Liver (tissue), 9 donors: Measurements from ENCODE around the gene AKR1C3. TPM values are rescaled to one million over a fixed set of nuclear protein-coding genes. Genes with fewer than 3 reads are reported as not detected.

Experiments used
- DNase-seq: peaks from one replicate; pipeline ENCODE4 v3.0.0-alpha.2; 2017; ENCODE audit warnings: low spot score
- H3K27ac ChIP-seq, 2 donors: one replicate each; pipeline ENCODE4 v1.7.0; 2013; ENCODE audit warnings: inconsistent platforms in 2 of 2, low read length in 2 of 2, control low read depth in 1 of 2, low read depth in 1 of 2, mild to moderate bottlenecking in 1 of 2
- H3K27me3 ChIP-seq, 4 donors: one replicate each; pipeline versions ENCODE4 v1.6.1 to v1.7.0; 2013; ENCODE audit warnings: low read length in 3 of 4, inconsistent platforms in 1 of 4, mild to moderate bottlenecking in 1 of 4, moderate library complexity in 1 of 4; ENCODE audit not compliant: control insufficient read depth in 4 of 4, insufficient read depth in 4 of 4
- H3K36me3 ChIP-seq, 4 donors: one replicate each; pipeline versions ENCODE4 v1.6.1 to v1.7.0; 2013; ENCODE audit warnings: low read length in 3 of 4, mild to moderate bottlenecking in 3 of 4, low read depth in 1 of 4, moderate library complexity in 1 of 4; ENCODE audit not compliant: control insufficient read depth in 4 of 4, insufficient read depth in 3 of 4
- H3K4me1 ChIP-seq, 4 donors: one replicate each; pipeline versions ENCODE4 v1.6.1 to v1.7.0; 2013; ENCODE audit warnings: low read length in 3 of 4, mild to moderate bottlenecking in 3 of 4, moderate library complexity in 1 of 4; ENCODE audit not compliant: control insufficient read depth in 4 of 4, insufficient read depth in 4 of 4
- H3K4me3 ChIP-seq, 3 donors: one replicate each; pipeline versions ENCODE4 v1.6.1 to v1.7.0; 2013; ENCODE audit warnings: low read length in 3 of 3, control low read depth in 1 of 3, low read depth in 1 of 3, mild to moderate bottlenecking in 1 of 3
- H3K9ac ChIP-seq, 2 donors: one replicate each; pipeline ENCODE4 v1.7.0; 2013; ENCODE audit warnings: low read length in 2 of 2, mild to moderate bottlenecking in 2 of 2, moderate library complexity in 2 of 2, control low read depth in 1 of 2, low read depth in 1 of 2
- H3K9me3 ChIP-seq, 4 donors: one replicate each; pipeline versions ENCODE4 v1.6.1 to v1.7.0; 2013; ENCODE audit warnings: low read length in 3 of 4; ENCODE audit not compliant: control insufficient read depth in 4 of 4
- EGR1 ChIP-seq, 2 donors: IDR thresholded peaks; 2 replicates each; pipeline ENCODE4 v1.6.1; 2016 to 2018; ENCODE audit warnings: antibody characterized with exemption in 2 of 2, low read depth in 2 of 2
- FOXA1 ChIP-seq: IDR thresholded peaks from 2 replicates; pipeline ENCODE4 v1.6.1; 2016; ENCODE audit warnings: antibody characterized with exemption
- FOXA2 ChIP-seq: IDR thresholded peaks from 2 replicates; pipeline ENCODE4 v1.6.1; 2016; ENCODE audit warnings: antibody characterized with exemption
- GABPA ChIP-seq, 2 donors: IDR thresholded peaks in 1 of 2; conservative IDR thresholded peaks in 1 of 2; 2 replicates each; pipeline ENCODE4 v1.6.1; 2016; ENCODE audit warnings: antibody characterized with exemption in 2 of 2, mild to moderate bottlenecking in 1 of 2, moderate library complexity in 1 of 2
- HNF4A ChIP-seq, 2 donors: conservative IDR thresholded peaks; 2 replicates each; pipeline ENCODE4 v1.6.1; 2016; ENCODE audit warnings: antibody characterized with exemption in 2 of 2, mild to moderate bottlenecking in 2 of 2
- HNF4G ChIP-seq: IDR thresholded peaks from 2 replicates; pipeline ENCODE4 v1.6.1; 2016; ENCODE audit warnings: antibody characterized with exemption
- JUND ChIP-seq, 2 donors: IDR thresholded peaks; 2 replicates each; pipeline ENCODE4 v1.6.1; 2016; ENCODE audit warnings: antibody characterized with exemption in 2 of 2
- NR2F2 ChIP-seq: IDR thresholded peaks from 2 replicates; pipeline ENCODE4 v1.6.1; 2016; ENCODE audit warnings: antibody characterized with exemption
- RAD21 ChIP-seq, 2 donors: IDR thresholded peaks; 2 replicates each; pipeline ENCODE4 v1.6.1; 2016; ENCODE audit warnings: antibody characterized with exemption in 2 of 2, mild to moderate bottlenecking in 2 of 2
- RXRA ChIP-seq, 2 donors: IDR thresholded peaks; 2 replicates each; pipeline ENCODE4 v1.6.1; 2017 to 2018; ENCODE audit warnings: antibody characterized with exemption in 2 of 2, mild to moderate bottlenecking in 1 of 2
- SP1 ChIP-seq: IDR thresholded peaks from 2 replicates; pipeline ENCODE4 v1.6.1; 2018; ENCODE audit warnings: antibody characterized with exemption, mild to moderate bottlenecking
- TAF1 ChIP-seq: conservative IDR thresholded peaks from 2 replicates; pipeline ENCODE4 v1.6.1; 2016; ENCODE audit warnings: antibody characterized with exemption, mild to moderate bottlenecking
- YY1 ChIP-seq: IDR thresholded peaks from 2 replicates; pipeline ENCODE4 v1.6.1; 2016; ENCODE audit warnings: antibody characterized with exemption, mild to moderate bottlenecking
- WGBS: extraction: QIAGEN DNeasy Blood & Tissue Kit; methylation state at CpG from one replicate; pipeline ENCODE4 v1.1.7; 2013; 5-methylcytosine and 5-hydroxymethylcytosine counted together
- polyA plus RNA-seq, 2 donors: library from polyadenylated mRNA; stranded (reverse) in 1 of 2; unstranded in 1 of 2; fragments of 200-250 nt in 1 of 2; fragments of >200 nt in 1 of 2; fragmentation: Nextera tagmentation in 1 of 2; extraction: Ambion mirVana in 1 of 2; gene quantifications; one replicate each; pipeline versions ENCODE4 v1.2.1 to v1.2.3, GENCODE V29; 2013 to 2015
- total RNA-seq, 2 donors: library from RNA; depleted of rRNA; stranded (reverse); fragments of >200 nt; gene quantifications; one replicate each; pipeline ENCODE4 v1.2.3, GENCODE V29; 2014
- TF ChIP-seq, protein P1 (sequence below): IDR thresholded peaks from 2 replicates; pipeline ENCODE4 v1.6.1; 2016; ENCODE audit warnings: antibody characterized with exemption
- TF ChIP-seq, protein P2 (sequence below): IDR thresholded peaks from 2 replicates; pipeline ENCODE4 v1.6.1; 2016; ENCODE audit warnings: antibody characterized with exemption
- TF ChIP-seq, protein P3 (sequence below): fragments of 150-350 bp; IDR thresholded peaks from 2 replicates; pipeline ENCODE4 v1.5.1; 2017; ENCODE audit warnings: improper control_type of control experiment, low read depth, low read length; ENCODE audit not compliant: missing input control
- TF ChIP-seq, protein P4 (sequence below): IDR thresholded peaks from 2 replicates; pipeline ENCODE4 v1.6.1; 2016; ENCODE audit warnings: antibody characterized with exemption, mild to moderate bottlenecking
- TF ChIP-seq, protein P5 (sequence below): IDR thresholded peaks from 2 replicates; pipeline ENCODE4 v1.6.1; 2016; ENCODE audit warnings: antibody characterized with exemption
- donor health status: healthy.
- donor health status: healthy.
- donor health status: healthy.
- donor health status: healthy.
- donor health status: healthy.

AKR1C3 gene
- total and polyA plus RNA-seq, 4 donors = 65.8 to 292 (median 174) TPM

DNA sequence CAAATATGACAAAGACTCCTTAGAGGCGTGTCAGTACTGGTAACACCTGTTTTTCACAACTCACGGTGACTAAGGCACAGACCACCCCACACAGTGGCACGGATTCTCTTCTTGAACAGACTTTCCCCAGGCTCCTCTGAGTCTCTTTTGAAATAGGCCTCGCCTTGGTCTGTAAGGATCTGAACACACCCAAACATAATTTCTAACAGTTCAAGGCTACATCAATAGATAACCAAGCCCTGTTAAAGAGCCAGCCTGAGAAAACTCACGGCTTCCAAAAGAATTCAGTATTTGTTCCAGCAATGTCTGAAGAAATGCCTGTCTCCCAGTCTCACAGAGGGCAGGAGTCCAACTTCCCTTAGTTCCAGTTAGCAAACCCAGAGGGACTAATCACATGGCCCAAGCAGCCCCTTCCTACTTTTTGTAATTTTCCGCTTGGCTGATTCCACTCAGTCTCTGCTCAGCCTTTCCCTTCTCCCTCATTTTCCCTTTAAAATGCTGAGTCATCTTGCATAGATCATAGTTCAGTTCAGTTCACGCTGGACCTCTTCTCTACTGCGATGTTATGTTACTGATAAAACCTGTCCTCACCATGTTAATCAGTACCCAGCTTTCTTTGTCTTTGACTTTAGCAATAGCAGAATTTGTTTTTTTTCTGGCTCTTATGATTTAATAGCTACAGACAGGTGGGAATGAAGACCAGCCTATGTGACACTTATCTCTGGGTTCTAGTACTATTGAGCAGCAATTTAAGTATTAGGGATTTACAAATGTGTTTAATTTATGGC, 22.6 kb upstream of the AKR1C3 start:
- Histone ChIP-seq H3K36me3 (no peaks in the 10 kb centered on the region), H3K27me3 (no peaks in the 10 kb centered on the region), H3K4me3 (peak overlapping the region in 2 of 3 donors; percentile 22 to 32), H3K27ac (peak overlapping the region; percentile 87 to 93), H3K9ac (peak overlapping the region; percentile 22 to 88), H3K4me1 (peaks cover 5 to 34% (median 22%) of the 10 kb centered on the region in 4 donors), H3K9me3 (no peaks in the 10 kb centered on the region)
- WGBS = 20% methylated on average over 8 of the region's 8 CpGs
- TF ChIP-seq RAD21 (IDR thresholded peaks at IDR 0.05) (peak; percentile 60 to 66), GABPA (IDR thresholded peaks at IDR 0.05 in 1 of 2, conservative IDR thresholded peaks at IDR 0.05 in 1 of 2) (no peak), FOXA1 (peak; percentile 35), HNF4G (peak; percentile 75), YY1 (peak; percentile 85), RXRA (IDR thresholded peaks at IDR 0.05) (peak; percentile 97 to 98), EGR1 (IDR thresholded peaks at IDR 0.05; ENCODE audit: low read depth in 2 of 2) (peak in 1 of 2 donors; percentile 77), NR2F2 (peak; percentile 85), TAF1 (peak; percentile 27), FOXA2 (peak; percentile 6), HNF4A (conservative IDR thresholded peaks at IDR 0.05) (peak; percentile 89 to 93), SP1 (peak; percentile 98), JUND (IDR thresholded peaks at IDR 0.05) (peak; percentile 90 to 96)
- TF ChIP-seq, protein P1, sequence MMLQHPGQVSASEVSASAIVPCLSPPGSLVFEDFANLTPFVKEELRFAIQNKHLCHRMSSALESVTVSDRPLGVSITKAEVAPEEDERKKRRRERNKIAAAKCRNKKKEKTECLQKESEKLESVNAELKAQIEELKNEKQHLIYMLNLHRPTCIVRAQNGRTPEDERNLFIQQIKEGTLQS = peak; percentile 92
- TF ChIP-seq, protein P2, sequence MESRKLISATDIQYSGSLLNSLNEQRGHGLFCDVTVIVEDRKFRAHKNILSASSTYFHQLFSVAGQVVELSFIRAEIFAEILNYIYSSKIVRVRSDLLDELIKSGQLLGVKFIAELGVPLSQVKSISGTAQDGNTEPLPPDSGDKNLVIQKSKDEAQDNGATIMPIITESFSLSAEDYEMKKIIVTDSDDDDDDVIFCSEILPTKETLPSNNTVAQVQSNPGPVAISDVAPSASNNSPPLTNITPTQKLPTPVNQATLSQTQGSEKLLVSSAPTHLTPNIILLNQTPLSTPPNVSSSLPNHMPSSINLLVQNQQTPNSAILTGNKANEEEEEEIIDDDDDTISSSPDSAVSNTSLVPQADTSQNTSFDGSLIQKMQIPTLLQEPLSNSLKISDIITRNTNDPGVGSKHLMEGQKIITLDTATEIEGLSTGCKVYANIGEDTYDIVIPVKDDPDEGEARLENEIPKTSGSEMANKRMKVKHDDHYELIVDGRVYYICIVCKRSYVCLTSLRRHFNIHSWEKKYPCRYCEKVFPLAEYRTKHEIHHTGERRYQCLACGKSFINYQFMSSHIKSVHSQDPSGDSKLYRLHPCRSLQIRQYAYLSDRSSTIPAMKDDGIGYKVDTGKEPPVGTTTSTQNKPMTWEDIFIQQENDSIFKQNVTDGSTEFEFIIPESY = peak; percentile 88
- TF ChIP-seq, protein P3, sequence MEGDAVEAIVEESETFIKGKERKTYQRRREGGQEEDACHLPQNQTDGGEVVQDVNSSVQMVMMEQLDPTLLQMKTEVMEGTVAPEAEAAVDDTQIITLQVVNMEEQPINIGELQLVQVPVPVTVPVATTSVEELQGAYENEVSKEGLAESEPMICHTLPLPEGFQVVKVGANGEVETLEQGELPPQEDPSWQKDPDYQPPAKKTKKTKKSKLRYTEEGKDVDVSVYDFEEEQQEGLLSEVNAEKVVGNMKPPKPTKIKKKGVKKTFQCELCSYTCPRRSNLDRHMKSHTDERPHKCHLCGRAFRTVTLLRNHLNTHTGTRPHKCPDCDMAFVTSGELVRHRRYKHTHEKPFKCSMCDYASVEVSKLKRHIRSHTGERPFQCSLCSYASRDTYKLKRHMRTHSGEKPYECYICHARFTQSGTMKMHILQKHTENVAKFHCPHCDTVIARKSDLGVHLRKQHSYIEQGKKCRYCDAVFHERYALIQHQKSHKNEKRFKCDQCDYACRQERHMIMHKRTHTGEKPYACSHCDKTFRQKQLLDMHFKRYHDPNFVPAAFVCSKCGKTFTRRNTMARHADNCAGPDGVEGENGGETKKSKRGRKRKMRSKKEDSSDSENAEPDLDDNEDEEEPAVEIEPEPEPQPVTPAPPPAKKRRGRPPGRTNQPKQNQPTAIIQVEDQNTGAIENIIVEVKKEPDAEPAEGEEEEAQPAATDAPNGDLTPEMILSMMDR = no peak
- TF ChIP-seq, protein P4, sequence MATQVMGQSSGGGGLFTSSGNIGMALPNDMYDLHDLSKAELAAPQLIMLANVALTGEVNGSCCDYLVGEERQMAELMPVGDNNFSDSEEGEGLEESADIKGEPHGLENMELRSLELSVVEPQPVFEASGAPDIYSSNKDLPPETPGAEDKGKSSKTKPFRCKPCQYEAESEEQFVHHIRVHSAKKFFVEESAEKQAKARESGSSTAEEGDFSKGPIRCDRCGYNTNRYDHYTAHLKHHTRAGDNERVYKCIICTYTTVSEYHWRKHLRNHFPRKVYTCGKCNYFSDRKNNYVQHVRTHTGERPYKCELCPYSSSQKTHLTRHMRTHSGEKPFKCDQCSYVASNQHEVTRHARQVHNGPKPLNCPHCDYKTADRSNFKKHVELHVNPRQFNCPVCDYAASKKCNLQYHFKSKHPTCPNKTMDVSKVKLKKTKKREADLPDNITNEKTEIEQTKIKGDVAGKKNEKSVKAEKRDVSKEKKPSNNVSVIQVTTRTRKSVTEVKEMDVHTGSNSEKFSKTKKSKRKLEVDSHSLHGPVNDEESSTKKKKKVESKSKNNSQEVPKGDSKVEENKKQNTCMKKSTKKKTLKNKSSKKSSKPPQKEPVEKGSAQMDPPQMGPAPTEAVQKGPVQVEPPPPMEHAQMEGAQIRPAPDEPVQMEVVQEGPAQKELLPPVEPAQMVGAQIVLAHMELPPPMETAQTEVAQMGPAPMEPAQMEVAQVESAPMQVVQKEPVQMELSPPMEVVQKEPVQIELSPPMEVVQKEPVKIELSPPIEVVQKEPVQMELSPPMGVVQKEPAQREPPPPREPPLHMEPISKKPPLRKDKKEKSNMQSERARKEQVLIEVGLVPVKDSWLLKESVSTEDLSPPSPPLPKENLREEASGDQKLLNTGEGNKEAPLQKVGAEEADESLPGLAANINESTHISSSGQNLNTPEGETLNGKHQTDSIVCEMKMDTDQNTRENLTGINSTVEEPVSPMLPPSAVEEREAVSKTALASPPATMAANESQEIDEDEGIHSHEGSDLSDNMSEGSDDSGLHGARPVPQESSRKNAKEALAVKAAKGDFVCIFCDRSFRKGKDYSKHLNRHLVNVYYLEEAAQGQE = peak; percentile 89
- TF ChIP-seq, protein P5, sequence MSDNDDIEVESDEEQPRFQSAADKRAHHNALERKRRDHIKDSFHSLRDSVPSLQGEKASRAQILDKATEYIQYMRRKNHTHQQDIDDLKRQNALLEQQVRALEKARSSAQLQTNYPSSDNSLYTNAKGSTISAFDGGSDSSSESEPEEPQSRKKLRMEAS = peak; percentile 90
- DNase-seq = peak; percentile 58
